Activated CD4-positive, alpha-beta memory T cell treated with anti-CD3 and anti-CD28 coated beads, Interleukin-2, amount 10 ng/mL, durations not matched to agents 7 days and 5 days (primary cell): Measurements from ENCODE around the gene GALNT12. TPM values are rescaled to one million over a fixed set of nuclear protein-coding genes. Genes with fewer than 3 reads are reported as not detected.

Experiments
- CTCF ChIA-PET: fragments of 350-600 bp; sonication (Branson Sonifier 250); formaldehyde crosslinking; loops from one replicate; lab custom pipeline; 2021; ENCODE audit warnings: antibody characterized with exemption, inconsistent platforms; lab: Charles Lee
- POLR2A ChIA-PET: fragments of 350-600 bp; sonication (Branson Sonifier 250); formaldehyde crosslinking; loops from one replicate; lab custom pipeline; 2021; ENCODE audit warnings: antibody characterized with exemption; lab: Charles Lee
- DNase-seq: peaks from one replicate; pipeline ENCODE4 v3.0.0-alpha.2; 2020
- H3K27ac Mint-ChIP-seq: one replicate; pipeline ENCODE4 v1.8.0; 2021; ENCODE audit warnings: mild to moderate bottlenecking, mixed read lengths
- H3K27me3 Mint-ChIP-seq: one replicate; pipeline ENCODE4 v1.8.0; 2021; ENCODE audit warnings: mixed read lengths
- H3K36me3 Mint-ChIP-seq: one replicate; pipeline ENCODE4 v1.8.0; 2021; ENCODE audit warnings: low read depth, mixed read lengths
- H3K4me1 Mint-ChIP-seq: one replicate; pipeline ENCODE4 v1.8.0; 2021; ENCODE audit warnings: mixed read lengths
- H3K4me3 Mint-ChIP-seq: one replicate; pipeline ENCODE4 v1.8.0; 2021; ENCODE audit warnings: mild to moderate bottlenecking, mixed read lengths
- H3K9me3 Mint-ChIP-seq: one replicate; pipeline ENCODE4 v1.8.0; 2021; ENCODE audit warnings: mixed read lengths
- total RNA-seq, 2 experiments: library from RNA; stranded (reverse); gene quantifications; one replicate each; pipeline ENCODE4 v1.2.3, GENCODE V29; 2021

GALNT12 gene
- total RNA-seq, 2 experiments from 2014 or later = 2.0 to 2.2 TPM

GRCh38 chr9:98864281-98865174 lies 57.1 kb downstream of the GALNT12 start:
- no peak for DNase-seq
- Mint-ChIP-seq H3K9me3 (no peaks in the 10 kb centered on the region), H3K27me3 (peaks cover 33% of the 10 kb centered on the region), H3K36me3 (no peaks in the 10 kb centered on the region), H3K27ac (no peak overlapping the region), H3K4me3 (no peak overlapping the region), H3K4me1 (peaks cover 4% of the 10 kb centered on the region)
- POLR2A ChIA-PET = no interaction called here
- CTCF ChIA-PET = interaction anchor here (1.0 kb wide), 1 partner anchor 17 kb away, joined by 5 read pairs; no protein-coding TSS in a partner anchor

- Mint-ChIP-seq H3K9me3 (no peaks in the 10 kb centered on the region), H3K4me3 (no peak overlapping the region), H3K27ac (no peak overlapping the region), H3K36me3 (no peaks in the 10 kb centered on the region), H3K4me1 (peaks cover 4% of the 10 kb centered on the region), H3K27me3 (peaks cover 27% of the 10 kb centered on the region)
- POLR2A ChIA-PET = no interaction called here
- no peak for DNase-seq
- CTCF ChIA-PET = no interaction called here
These were observed 57.9 kb downstream of the GALNT12 start for GRCh38 chr9:98865284-98865875.

GRCh38 chr9:98866435-98867102 lies 59.1 kb downstream of the GALNT12 start:
- DNase-seq = no peak
- ChIA-PET POLR2A (no interaction called here), CTCF (interaction anchor here (0.5 kb wide), 1 partner anchor 78 kb away, joined by 3 read pairs; no protein-coding TSS in a partner anchor)
- Mint-ChIP-seq H3K27me3 (peaks cover 28% of the 10 kb centered on the region), H3K9me3 (no peaks in the 10 kb centered on the region), H3K4me3 (no peak overlapping the region), H3K4me1 (peaks cover 4% of the 10 kb centered on the region), H3K36me3 (no peaks in the 10 kb centered on the region), H3K27ac (no peak overlapping the region)

DNA sequence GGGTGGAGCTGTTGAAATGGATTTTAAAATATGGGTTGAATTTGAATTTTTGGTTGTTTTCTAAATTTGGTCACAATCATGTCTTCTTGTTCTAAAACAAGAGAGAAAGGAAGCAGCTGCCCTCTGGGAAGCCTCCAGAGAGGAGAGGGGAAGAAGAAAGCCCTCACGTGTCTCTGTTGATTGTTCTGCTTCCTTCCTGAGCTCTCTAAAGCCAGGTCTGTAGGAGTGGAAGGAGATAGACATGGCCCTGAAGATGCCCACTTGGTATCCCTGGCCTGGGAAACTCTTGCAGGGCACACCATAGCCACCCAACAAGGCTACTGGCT lies 59.6 kb downstream of the GALNT12 start:
- DNase-seq = no peak
- H3K36me3 Mint-ChIP-seq = no peaks in the 10 kb centered on the region
- H3K4me1 Mint-ChIP-seq = peaks cover 4% of the 10 kb centered on the region
- H3K9me3 Mint-ChIP-seq = no peaks in the 10 kb centered on the region
- H3K27ac Mint-ChIP-seq = no peak overlapping the region
- CTCF ChIA-PET = no interaction called here
- POLR2A ChIA-PET = no interaction called here
- H3K27me3 Mint-ChIP-seq = peaks cover 26% of the 10 kb centered on the region
- H3K4me3 Mint-ChIP-seq = no peak overlapping the region

DNA sequence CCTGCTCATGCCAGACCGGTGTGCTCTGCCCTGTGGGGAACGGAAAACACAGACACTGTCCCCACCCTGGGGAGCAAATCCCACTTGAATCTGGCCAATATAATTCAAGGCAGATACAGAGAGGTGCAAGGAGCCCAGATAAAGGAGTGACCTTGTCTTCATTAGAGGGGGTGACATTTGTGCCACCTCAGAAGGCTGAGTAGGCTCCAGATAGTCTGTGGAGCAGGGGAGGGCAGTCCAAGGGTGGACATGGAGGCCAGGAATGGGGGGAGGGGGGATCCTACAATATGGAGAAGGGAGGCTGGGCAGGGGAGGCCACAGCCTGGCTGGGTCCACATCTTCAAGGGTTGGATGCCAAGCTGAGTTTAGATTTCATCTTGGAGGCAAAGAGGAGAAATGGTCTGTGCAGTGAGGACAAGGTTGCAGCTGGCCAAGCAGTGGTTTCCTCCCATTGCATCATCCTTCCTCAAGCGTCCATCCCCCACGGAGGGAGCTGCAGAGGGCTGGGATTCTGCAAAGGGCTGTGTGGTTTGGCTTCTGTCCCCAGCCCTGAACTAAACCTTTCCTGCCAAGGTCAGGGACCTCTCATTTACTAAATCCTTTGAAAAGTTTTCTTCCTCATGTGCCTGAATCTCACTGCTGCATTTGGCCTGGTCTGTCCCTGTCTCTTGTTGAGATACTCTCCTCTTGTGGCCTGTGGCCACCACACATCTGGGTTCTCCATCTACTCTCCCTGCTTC lies 60.1 kb downstream of the GALNT12 start:
- Mint-ChIP-seq H3K4me1 (peaks cover 4% of the 10 kb centered on the region), H3K4me3 (no peak overlapping the region), H3K9me3 (no peaks in the 10 kb centered on the region), H3K27ac (no peak overlapping the region), H3K27me3 (peaks cover 25% of the 10 kb centered on the region), H3K36me3 (no peaks in the 10 kb centered on the region)
- ChIA-PET CTCF (no interaction called here), POLR2A (no interaction called here)
- DNase-seq = no peak

GRCh38 chr9:98869078-98869745 lies 61.7 kb downstream of the GALNT12 start:
- no peaks in the 10 kb centered on the region for H3K9me3 Mint-ChIP-seq
- ChIA-PET POLR2A (no interaction called here), CTCF (no interaction called here)
- H3K4me3 Mint-ChIP-seq = no peak overlapping the region
- peaks cover 4% of the 10 kb centered on the region for H3K4me1 Mint-ChIP-seq
- H3K27me3 Mint-ChIP-seq = peaks cover 18% of the 10 kb centered on the region
- H3K36me3 Mint-ChIP-seq = no peaks in the 10 kb centered on the region
- DNase-seq = no peak
- no peak overlapping the region for H3K27ac Mint-ChIP-seq

DNA sequence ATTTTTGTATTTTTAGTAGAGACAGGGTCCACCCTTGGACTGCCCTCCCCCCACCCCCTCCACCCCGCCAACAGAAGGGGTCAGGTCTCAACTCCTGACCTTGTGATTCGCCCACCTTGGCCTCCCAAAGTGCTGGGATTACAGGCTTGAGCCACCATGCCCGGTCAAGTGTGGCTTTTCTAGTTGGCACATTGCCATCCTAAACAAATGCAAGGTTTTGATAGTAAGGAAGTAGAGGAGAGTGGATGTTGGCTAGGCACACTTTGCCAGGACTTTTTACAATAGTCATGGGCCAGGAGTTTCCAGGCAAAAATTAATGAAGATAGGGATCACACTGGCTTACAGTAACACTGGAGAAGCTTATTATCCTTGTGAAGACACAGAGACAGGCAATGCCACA lies 62.4 kb downstream of the GALNT12 start:
- Mint-ChIP-seq H3K27ac (no peak overlapping the region), H3K4me3 (no peak overlapping the region)
- CTCF ChIA-PET = interaction anchor here (1.6 kb wide), 1 partner anchor 22 kb away, joined by 5 read pairs; no protein-coding TSS in a partner anchor

GRCh38 chr9:98870782-98871557 lies 63.5 kb downstream of the GALNT12 start:
- POLR2A ChIA-PET = no interaction called here
- Mint-ChIP-seq H3K36me3 (no peaks in the 10 kb centered on the region), H3K27me3 (peaks cover 11% of the 10 kb centered on the region), H3K9me3 (no peaks in the 10 kb centered on the region), H3K4me1 (peaks cover 4% of the 10 kb centered on the region), H3K27ac (no peak overlapping the region), H3K4me3 (no peak overlapping the region)
- DNase-seq = no peak
- CTCF ChIA-PET = interaction anchor here (1.6 kb wide), 1 partner anchor 23 kb away, joined by 5 read pairs; no protein-coding TSS in a partner anchor

More for the DNA sequence above, 62.4 kb downstream of the GALNT12 start:
- Mint-ChIP-seq H3K4me1 (peaks cover 4% of the 10 kb centered on the region), H3K36me3 (no peaks in the 10 kb centered on the region), H3K9me3 (no peaks in the 10 kb centered on the region), H3K27me3 (peaks cover 14% of the 10 kb centered on the region)
- no peak for DNase-seq
- POLR2A ChIA-PET = no interaction called here

DNA sequence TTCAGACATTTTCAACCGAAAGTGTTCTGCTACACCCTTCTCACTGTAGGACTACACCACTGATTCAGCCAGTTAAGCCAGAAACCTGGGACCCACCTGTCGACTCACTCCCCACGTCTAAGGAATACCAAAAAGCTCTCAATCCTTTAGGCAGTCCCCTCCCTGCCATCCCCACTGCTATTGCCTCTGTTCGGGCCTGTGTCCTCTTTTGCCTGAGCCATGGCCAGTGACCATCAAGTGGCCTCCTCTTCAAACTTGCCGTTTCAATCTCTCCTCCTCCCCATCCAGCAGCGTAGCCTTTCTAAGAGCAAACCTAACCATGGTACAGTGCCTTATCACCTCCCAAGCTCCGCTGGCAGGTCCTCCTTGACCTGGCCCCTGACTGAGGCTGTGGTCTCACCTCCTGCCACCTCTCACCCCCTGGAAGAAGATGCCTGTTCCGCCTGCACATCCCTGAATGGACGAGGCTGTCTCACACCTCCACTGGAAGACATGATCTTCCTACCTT lies 64.1 kb downstream of the GALNT12 start:
- peaks cover 11% of the 10 kb centered on the region for H3K27me3 Mint-ChIP-seq
- no peaks in the 10 kb centered on the region for H3K9me3 Mint-ChIP-seq
- no peak for DNase-seq
- no peaks in the 10 kb centered on the region for H3K36me3 Mint-ChIP-seq
- ChIA-PET POLR2A (no interaction called here), CTCF (interaction anchor here (1.6 kb wide), 1 partner anchor 23 kb away, joined by 5 read pairs; no protein-coding TSS in a partner anchor)
- no peak overlapping the region for H3K4me3 Mint-ChIP-seq
- H3K27ac Mint-ChIP-seq = no peak overlapping the region
- H3K4me1 Mint-ChIP-seq = peaks cover 4% of the 10 kb centered on the region

DNA sequence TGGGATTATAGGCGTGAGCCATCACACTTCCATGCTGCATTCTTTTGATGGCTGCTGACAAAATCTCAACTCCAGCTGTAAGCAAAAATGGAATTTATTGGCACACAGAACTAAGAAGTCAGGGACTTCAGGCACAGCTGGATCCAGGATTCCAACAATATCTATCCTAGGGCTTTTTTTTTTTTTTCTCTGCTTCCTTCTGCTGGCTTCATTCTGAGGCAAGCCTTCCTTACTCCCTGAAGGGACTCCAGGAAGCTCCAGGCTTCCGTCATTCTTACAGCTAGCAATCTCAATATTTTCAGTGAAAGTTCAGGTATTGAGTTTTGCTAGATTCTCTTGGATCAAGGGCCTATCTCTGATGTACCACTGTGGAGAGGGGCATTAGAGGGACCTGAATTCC lies 66.1 kb downstream of the GALNT12 start:
- peaks cover 7% of the 10 kb centered on the region for H3K27me3 Mint-ChIP-seq
- no peak overlapping the region for H3K4me3 Mint-ChIP-seq
- H3K27ac Mint-ChIP-seq = no peak overlapping the region
- H3K9me3 Mint-ChIP-seq = no peaks in the 10 kb centered on the region
- no peaks in the 10 kb centered on the region for H3K36me3 Mint-ChIP-seq
- CTCF ChIA-PET = no interaction called here
- H3K4me1 Mint-ChIP-seq = no peaks in the 10 kb centered on the region
- DNase-seq = no peak
- POLR2A ChIA-PET = no interaction called here

- Mint-ChIP-seq H3K4me3 (no peak overlapping the region), H3K36me3 (no peaks in the 10 kb centered on the region), H3K9me3 (no peaks in the 10 kb centered on the region), H3K27ac (no peak overlapping the region), H3K27me3 (peaks cover 7% of the 10 kb centered on the region), H3K4me1 (no peaks in the 10 kb centered on the region)
- CTCF ChIA-PET = no interaction called here
- POLR2A ChIA-PET = no interaction called here
- DNase-seq = no peak
These were observed 66.5 kb downstream of the GALNT12 start for GRCh38 chr9:98873951-98874371.
